ENCODE results near the gene KIAA0408. TPM values are rescaled to one million over a fixed set of nuclear protein-coding genes. Genes with fewer than 3 reads are reported as not detected.

Gene KIAA0408
- polyA plus RNA-seq (ENCODE audit: insufficient read length in 4 of 4), result 1 to 10 TPM; 3.3 to 4.7 (median 4.0) TPM

DNA sequence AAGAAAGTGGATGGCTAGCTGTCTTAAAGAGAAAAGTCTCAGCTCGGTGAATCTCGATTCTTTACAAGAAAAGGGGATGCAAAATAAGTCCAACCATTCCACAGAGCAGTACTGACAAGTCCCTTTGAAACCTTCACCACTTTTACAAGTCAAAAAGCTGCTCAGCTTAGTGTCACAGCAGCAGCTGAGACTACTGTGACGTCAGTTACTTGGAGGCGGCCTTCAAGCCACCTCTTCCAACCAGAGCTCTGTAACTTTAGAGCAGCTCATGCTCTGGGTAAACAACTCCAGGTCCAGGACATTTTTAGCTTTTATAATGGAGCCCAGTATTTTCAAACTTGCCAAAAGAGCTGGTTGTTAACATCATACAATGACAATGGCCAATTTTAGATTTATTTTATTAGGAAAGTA, at the start of gene KIAA0408:
Gene KIAA0408, minus strand, starts transcription at position 159 of the 411 bp plus-strand sequence. CDS start 5,408 bp downstream, outside the sequence.
- peak; percentile 44 to 77 (median 60) for DNase-seq (ENCODE audit: low read depth in 4 of 4, low spot score in 2 of 4)

DNA sequence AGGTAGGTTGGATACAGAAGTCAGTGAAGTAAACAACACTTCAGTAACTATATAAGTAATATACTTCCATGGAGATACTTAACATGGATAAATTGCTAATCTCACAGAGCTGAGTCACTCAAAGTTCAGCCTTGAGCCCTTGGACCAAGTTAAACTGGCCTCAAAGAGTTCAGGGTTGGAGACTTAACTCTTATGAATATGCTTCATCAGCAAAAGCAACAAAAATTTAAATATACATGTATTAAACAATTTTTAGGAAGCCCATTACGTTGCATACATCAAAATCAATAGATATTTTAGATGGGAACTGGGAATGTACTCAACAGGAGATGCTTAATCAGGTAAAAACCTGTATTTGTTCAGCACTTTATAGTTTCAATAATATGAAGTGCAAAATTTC, 47.7 kb upstream of the KIAA0408 start:
- no peak for DNase-seq (ENCODE audit: low read depth in 4 of 4, low spot score in 2 of 4)

DNA sequence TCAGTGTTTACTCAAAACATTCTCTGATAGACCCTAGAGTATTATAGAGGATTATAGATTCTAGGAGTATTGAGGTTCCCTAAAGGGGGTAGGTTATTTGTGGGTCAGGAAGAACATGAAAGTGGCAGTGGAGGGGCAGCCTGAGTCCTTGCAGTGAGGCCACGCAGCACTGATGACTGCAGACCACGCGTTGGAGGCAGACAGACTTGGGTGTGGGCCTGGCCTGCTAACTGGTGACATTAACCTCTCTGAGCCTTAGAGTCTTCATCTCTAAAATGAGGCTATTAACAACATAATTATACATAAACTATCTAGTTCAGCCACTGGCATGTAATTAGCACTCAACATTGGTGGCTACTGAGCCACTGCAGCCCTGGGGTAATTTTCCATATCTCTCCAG, 43.8 kb upstream of the KIAA0408 start:
- DNase-seq (ENCODE audit: low read depth in 4 of 4, low spot score in 2 of 4), result no peak

DNA sequence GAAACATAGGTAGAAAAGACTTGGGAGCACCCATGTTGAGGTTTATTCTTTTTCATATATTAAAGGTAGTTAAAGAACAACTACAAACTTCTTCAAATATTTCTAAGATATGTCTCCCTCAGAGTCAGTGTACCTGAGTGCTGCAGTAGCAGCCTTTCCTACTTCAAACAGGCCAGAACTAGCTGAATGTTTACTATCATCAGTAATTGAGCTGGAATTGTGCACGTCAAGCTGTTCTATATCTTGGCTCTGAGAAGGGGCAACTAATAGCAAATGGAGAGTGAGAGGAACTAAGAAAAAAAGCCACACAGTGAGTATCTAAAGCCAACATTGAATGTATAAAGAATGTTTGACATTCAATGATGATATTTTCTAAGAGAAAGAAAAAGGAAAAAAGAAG, 38.2 kb upstream of the KIAA0408 start:
- no peak for DNase-seq (ENCODE audit: low read depth in 4 of 4, low spot score in 2 of 4)

DNA sequence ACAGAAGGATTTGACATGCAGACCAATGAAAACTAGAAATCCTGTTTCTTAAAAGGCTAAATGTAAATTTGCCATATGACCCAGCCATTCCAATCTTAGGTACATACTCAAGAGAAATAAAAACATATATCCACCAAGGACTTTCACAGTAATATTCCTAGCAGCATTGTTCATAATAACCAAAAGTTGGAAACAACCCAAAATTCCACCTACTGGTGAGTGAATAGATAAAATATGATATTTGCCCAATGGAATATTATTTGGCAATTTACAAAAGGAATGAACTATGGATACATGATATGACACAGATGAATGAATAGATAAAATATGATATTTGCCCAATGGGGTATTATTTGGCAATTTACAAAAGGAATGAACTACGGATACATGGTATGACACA, 37.3 kb upstream of the KIAA0408 start:
- DNase-seq (ENCODE audit: low read depth in 4 of 4, low spot score in 2 of 4), result no peak

DNA sequence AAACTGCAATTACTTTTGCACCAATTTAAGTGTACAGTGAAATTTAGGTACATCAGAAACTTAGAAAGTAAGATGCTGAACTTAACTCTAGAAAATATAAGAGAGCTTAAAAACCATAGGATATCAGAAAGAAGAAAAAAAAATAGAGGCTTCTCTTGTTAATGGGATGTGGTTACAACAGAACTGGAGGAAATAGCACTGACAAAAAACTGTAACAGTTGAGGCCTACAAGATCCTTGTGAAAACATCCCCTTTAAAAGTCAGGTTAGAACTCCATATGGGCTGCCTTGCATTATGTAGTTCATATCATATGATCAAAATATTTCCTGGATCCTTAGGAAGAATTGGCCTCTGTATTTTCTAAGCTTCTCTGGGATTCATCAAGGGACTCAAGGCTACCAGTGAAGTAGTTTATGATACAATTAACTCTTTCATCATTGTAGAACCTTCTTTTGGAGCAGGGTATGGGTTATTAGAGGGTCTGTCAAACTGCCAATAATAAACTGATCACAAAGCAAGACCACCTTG, 35.1 kb upstream of the KIAA0408 start:
- no peak for DNase-seq (ENCODE audit: low read depth in 4 of 4, low spot score in 2 of 4)

DNA sequence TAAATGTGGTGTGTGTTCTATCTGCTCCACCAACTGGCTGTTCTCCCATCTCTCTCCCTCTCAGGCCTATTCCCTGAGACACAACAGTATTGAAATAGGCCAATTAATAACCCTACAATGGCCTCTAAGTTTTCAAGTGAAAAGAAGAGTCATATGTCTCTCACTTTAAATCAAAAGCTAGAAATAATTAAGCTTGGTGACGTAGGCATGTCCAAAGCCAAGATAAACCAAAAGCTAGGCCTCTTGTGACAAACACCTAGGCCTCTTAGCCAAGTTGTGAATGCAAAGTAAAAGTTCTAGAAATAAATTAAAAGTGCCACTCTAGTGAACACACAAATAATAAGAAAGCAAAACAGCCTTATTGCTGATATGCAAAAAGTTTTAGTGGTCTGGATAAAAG, 30.1 kb upstream of the KIAA0408 start:
- no peak for DNase-seq (ENCODE audit: low read depth in 4 of 4, low spot score in 2 of 4)

DNA sequence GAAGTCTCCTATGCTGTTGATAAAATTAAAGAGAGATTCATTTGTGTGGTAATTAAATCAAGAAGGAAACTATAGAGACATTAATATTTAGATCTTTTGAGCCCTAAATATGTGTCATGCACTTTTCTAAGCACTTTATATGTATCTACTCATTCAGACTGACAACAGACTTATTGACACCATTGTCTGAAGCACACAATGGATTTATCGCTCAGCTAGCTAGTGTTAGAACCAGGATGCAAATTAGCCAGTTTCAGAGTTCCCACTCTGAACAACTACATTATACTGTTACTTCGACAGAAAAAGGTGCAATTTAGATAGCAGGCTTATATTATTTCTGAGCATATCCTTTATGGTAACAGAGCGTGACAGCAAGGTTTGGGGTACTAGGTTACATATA, 27.7 kb upstream of the KIAA0408 start:
- DNase-seq (ENCODE audit: low read depth in 4 of 4, low spot score in 2 of 4), result no peak

DNA sequence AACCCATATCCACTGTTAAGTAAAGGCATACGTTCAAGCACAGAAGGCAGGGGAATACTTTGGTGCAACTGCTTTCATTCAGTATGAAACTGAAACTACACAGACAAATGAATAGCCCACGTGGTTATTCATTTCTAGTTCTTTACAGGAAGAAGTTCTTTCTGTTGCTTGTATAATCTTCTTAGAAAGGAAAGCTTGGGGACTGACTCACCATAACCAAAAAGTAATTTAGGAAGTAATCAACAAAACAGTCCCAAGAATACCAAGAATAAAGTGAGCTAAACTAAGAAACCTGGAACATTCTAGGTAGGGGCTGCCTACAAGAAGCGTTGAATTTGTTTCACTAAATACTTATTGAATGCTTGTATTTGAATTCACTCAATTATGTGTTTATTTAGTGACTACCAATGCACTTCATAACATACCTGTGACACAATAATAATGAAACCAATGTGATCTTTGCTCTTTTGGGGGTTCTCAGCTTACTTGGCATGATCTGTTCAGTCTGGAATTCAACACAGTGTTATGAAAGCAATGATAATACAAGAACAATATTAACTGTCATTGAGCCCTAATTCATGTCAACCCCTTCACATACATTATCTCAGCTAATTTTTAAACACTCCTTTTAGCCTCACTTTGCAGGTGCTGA, 25.1 kb upstream of the KIAA0408 start:
- no peak for DNase-seq (ENCODE audit: low read depth in 4 of 4, low spot score in 2 of 4)

DNA sequence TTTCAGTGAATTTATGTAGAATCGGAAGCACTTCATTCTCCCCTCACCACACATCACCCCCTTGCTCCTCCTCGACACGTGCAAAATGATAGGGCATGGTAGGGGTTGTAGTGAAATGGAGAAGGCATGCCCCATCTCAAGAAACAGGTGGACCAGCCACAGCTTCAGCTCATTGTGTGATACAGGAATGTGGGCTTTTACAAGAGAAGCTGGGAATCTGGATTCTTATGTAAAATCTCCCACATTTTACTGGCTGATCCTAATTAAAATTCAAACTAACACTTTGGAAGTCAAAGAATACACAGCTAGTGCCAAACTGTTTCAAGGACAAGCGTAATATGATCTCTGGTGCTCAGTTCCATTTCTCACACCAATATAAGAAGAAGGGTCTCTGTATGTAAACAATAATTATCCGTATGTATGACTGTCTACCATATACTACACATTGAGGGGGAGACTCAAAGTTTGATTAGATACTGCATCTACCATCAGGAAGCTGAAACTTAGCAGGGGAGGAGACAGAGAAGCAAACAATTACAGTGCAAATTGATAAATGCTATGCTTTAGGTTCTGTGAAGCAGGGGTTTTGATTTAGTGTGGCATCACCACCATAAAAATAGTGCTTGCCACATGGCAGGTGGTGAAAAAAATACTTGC, 24.3 kb upstream of the KIAA0408 start:
- DNase-seq (ENCODE audit: low read depth in 4 of 4, low spot score in 2 of 4), result no peak

DNA sequence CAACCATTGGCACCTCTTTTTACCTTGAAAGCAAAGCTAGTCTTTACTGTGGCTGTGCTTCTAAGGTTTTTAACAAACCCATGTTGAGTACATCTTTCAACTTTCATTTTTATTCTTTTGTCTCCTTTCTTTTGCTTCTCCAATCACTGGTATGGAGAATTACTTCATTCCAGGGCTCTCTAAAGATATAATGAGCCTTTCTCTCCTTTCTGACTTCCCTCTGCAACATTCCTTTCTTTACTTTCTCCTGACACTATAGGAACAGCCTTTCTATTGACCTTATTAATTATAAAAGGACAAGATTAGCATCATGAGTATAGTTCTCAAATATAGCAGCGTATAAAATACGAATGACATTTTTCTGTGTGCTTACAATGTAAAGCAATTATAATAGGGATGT, 23.1 kb upstream of the KIAA0408 start:
- DNase-seq (ENCODE audit: low read depth in 4 of 4, low spot score in 2 of 4), result no peak

DNA sequence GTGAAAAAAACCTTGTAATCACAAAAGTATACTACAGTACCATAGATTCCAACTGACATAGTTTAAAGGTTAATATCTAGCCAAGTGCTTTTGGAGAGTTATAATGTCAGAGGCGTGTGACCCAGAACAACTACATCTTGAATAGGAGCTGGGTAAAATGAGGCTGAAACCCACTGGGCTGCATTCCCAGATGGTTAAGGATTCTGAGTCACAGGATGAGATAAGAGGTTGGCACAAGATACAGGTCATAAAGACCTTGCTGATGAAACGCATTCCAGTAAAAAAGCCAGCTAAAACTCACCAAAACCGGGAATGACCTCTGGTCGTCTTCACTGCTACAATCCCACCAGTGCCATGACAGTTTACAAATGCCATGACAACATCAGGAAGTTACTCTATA, 22.4 kb upstream of the KIAA0408 start:
- DNase-seq (ENCODE audit: low read depth in 4 of 4, low spot score in 2 of 4), result no peak

DNA sequence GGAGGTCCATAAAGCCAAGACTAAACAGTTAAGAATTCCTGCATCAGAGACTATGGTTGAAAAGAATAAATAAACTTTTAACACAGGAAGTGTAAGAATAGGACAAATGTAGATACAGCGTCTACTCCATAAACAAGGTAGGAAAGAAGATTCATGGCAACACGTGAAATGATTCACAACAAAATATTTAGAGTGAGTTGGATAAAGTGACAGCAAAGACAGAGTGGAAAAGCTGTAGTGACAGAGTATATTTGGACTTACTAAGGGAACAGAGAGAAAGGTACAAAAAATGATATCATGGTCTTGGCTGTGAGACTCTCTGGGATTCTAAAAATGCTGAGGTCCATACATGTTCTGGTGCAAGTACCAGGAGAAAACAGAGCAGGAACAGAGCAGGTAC, 21.9 kb upstream of the KIAA0408 start:
- DNase-seq (ENCODE audit: low read depth in 4 of 4, low spot score in 2 of 4), result no peak

DNA sequence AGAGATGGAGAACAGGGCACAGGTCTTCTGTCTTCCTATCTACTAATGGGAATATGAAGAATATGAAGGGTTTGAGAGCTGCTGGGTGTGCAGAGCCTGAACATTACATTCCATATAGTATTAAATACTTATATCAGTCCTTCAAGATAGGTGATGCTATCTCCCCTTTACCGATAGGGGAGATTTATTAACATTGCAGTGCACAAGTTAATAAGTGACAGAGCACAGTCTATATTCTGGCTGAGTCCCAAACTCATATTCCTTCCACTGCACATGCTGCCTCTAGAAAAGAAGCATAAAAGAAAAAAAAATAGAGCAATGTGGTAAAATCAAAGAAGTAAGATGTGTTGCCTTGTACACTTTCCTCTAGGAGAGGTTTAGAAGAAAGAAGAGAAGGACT, 18.5 kb upstream of the KIAA0408 start:
- DNase-seq (ENCODE audit: low read depth in 4 of 4, low spot score in 2 of 4), result no peak

DNA sequence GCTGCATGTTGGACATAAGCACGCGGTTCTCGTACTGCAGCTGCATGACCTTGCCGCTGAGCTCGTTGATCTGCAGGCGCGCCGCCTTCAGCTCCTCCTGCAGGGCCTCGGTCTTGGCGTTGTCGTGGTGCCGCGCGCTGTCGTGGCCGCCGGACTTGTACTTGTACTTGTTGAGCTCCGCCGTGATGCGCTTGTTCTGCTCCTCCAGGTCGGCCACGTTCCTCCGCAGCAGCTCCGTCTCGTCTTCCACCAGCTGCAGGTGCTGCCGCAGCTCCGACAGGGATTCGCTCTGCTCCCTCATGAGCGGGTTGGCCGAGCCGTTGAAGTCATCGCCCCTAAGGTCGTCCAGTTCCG, 16.6 kb upstream of the KIAA0408 start:
- no peak for DNase-seq (ENCODE audit: low read depth in 4 of 4, low spot score in 2 of 4)

DNA sequence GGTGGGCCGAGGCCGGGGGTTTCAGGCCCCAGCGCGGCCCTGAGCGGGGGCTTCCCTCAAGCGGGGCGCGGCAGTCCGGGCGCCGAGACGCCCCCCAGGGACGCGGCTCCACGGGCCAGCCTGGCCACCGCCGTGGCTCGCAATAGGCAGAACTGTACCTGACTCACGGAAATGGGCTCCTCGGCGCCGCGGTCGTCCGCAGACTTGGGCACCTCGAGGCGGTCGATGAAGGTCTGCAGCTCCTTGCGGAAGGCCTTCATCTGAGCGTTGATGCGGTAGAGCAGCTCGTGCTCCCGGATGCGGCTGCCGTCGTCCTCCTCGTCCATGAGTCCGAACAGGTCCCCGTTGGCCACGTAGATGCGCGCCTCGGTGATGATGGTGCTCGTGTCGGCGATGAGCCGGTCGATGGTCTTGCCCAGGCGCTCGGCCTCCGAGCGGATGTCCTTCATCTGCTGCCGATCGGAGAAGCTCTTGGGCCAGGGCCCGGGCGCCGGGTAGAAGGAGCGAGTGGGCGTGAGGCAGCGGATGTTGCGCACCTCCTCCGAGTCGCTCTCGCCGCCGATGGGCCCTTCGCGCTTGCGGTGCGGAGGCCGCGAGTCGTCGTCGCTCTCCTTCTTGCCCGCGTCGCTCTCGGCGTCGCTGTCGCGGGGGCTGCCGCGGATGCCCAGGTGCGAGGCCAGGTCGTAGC, 16.1 kb upstream of the KIAA0408 start:
- no peak for DNase-seq (ENCODE audit: low read depth in 4 of 4, low spot score in 2 of 4)

DNA sequence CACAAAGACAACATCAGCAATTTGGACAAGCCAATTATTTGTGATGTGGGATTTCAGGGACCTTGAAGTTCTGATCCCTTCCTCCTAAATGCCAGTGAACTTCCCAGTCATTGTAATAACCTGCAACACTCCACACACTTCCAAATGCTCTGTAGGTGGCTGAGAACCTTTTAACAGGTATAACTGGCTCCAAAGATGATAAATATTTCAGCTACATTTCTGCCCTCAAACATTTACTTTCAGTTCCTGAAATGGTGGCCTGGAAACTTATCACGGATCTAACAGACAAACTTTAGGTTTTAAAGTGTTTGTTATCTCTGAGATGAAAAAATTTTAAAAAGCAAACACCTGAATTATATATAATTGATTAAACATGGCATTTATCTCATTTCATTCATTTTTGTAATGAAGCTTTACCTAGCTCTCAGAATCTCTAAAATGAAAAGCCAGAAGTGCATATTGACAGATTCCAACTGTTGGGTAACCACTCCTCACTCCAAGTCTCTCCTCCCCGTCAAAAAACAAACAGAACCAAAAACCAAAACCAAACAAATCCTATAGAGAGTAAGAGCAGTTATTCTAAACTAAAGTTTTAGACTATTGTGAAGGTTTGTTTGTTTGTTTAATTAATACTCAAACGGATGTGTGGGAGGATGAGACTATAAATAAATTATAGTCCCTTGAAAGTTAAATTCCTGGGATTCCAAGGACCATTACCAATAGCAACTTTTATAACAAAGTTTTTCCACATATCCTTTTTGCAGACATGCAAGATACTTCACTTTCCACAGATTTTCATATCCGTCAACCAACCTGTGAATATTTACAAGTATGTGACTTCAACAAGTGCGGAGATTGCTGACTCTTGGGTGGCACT, 12.4 kb upstream of the KIAA0408 start:
- DNase-seq (ENCODE audit: low read depth in 4 of 4, low spot score in 2 of 4), result no peak

DNA sequence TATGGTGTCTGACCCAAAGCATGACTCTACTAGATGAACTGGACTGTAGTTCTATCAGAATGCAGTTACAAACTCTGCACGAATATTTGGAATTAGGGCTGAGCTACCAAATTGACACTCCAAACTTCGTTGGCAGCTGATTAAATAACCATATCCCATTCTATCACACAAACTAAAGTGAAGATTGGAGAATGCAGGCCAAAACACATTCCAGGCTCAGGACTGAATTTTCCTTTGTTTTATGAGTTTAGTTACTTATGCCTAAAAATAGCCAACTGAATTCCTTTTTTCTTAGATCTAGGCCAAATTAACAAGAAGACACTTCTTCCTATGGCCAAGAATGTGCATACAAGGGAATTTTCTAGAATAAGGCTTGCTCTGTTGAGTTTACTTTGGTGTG, 9.7 kb upstream of the KIAA0408 start:
- DNase-seq (ENCODE audit: low read depth in 4 of 4, low spot score in 2 of 4), result no peak

DNA sequence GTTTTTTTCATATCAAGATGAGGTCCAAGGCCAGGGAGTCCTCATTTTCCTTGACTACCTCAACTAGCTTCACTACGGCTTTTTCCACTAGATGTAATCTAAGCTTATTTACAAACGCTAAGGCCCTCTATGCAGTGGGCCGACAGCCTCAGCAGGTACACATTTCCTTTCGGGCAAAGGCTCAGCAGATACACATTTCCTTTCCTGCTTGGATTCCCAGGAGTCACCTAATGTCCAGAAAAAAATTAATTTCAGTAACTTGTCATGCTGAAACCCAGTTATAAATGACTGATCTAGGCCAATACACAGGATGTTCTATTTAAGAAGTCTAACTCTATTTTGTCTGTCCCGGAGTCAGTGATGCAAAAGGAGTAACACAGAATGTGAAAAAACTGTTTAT, 7.2 kb upstream of the KIAA0408 start:
- no peak for DNase-seq (ENCODE audit: low read depth in 4 of 4, low spot score in 2 of 4)

DNA sequence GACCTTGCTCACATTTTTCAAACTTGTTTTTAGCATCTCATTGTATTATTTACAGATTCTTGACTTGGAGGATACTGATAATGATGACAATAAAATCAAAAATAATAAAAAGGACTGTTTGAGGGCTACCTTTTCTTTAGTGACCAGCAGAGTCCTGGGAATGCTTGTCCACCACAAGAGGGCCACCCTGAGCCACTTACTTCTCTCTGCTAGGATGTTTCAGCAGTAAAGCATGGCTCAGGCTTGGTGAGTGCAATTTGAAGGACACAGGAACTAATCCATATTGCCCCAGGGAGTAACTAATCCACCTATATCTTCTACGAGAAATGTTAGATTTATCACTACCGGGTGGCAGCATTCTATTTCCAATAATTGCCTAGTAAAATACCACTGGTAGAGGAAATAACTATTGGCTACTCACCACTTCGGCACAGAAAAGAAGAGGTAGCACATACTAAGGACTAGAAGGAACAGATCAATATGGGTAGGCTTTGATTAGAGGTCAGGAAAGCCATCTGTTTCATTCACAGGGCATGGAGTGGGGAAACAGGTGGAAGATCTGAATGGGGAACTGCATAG, 5.8 kb upstream of the KIAA0408 start:
- DNase-seq (ENCODE audit: low read depth in 4 of 4, low spot score in 2 of 4), result peak in 2 of 4 donors; percentile 9 to 29
